Bronchial epithelial cell (primary cell): Measurements from ENCODE around the gene RGS3. TPM values are rescaled to one million over a fixed set of nuclear protein-coding genes. Genes with fewer than 3 reads are reported as not detected.

Experiments
- DNase-seq: peaks from one replicate; pipeline ENCODE4 v3.0.0-alpha.2; 2010; ENCODE audit warnings: low read depth
- FAIRE-seq: peaks from 2 replicates; lab custom pipeline; 2011; peaks lifted over from hg19 to GRCh38; lab: Jason Lieb, UNC
- H3K27me3 ChIP-seq: 2 replicates; pipeline ENCODE4 v1.5.1; 2011; ENCODE audit warnings: low read length; ENCODE audit not compliant: control insufficient read depth, insufficient read depth
- H3K36me3 ChIP-seq: 2 replicates; pipeline ENCODE4 v1.5.1; 2011; ENCODE audit warnings: low read length; ENCODE audit not compliant: control insufficient read depth, insufficient read depth
- H3K4me3 ChIP-seq: 2 replicates; pipeline ENCODE4 v1.5.1; 2011; ENCODE audit warnings: mild to moderate bottlenecking, low read depth, low read length, control low read depth
- CTCF ChIP-seq: IDR thresholded peaks from 2 replicates; pipeline ENCODE4 v1.5.1; 2011; ENCODE audit warnings: mild to moderate bottlenecking, moderate library complexity, low read length, control low read depth, inconsistent platforms; ENCODE audit not compliant: insufficient read depth, severe bottlenecking
- total RNA-seq: library from RNA; depleted of rRNA; stranded (reverse); fragments of >200 nt; gene quantifications from 2 replicates; pipeline ENCODE4 v1.2.1, GENCODE V29; 2014

Gene RGS3
- total RNA-seq, 1 donor from 2014 or later = 22.1 TPM

- no peak for TF ChIP-seq CTCF
Measured at GRCh38 chr9:113524468-113524867, 60.9 kb downstream of the RGS3 start.

DNA sequence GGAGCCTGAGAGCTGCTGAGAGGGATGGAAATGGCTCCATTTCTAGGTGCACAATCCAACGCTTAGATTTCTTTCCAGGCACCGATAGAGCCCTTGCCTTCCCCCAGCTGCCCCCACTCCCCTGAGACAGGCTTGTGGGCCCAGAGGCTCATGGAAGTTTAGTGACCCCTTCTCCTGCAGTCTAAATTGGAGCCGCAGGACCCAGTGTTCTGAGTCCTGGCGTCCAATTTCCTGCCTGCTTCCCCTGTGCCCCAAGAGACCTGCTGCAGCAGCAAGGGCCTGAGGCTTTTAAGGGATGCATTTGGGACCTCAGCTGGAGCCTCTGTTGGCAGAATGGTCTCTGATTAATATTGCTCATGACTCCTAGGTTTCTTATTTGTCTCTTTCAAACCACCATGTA is 61.7 kb downstream of the RGS3 start:
- Histone ChIP-seq H3K27me3 (no peaks in the 10 kb centered on the region), H3K4me3 (no peak overlapping the region), H3K36me3 (no peaks in the 10 kb centered on the region)
- no peak for TF ChIP-seq CTCF
- DNase-seq (no peak), FAIRE-seq (no peak)

More at GRCh38 chr9:113524468-113524867, 60.9 kb downstream of the RGS3 start:
- H3K36me3 ChIP-seq = no peaks in the 10 kb centered on the region
- no peaks in the 10 kb centered on the region for H3K27me3 ChIP-seq
- FAIRE-seq (no peak), DNase-seq (no peak)
- H3K4me3 ChIP-seq = no peak overlapping the region

GRCh38 chr9:113525831-113526230 is 62.3 kb downstream of the RGS3 start:
- no peak for DNase-seq
- FAIRE-seq = no peak
- no peak overlapping the region for H3K4me3 ChIP-seq
- H3K36me3 ChIP-seq = no peaks in the 10 kb centered on the region
- TF ChIP-seq CTCF = no peak
- H3K27me3 ChIP-seq = no peaks in the 10 kb centered on the region

- H3K4me3 ChIP-seq = no peak overlapping the region
- FAIRE-seq (no peak), DNase-seq (no peak)
- TF ChIP-seq CTCF = no peak
- H3K36me3 ChIP-seq = no peaks in the 10 kb centered on the region
- no peaks in the 10 kb centered on the region for H3K27me3 ChIP-seq
Measured at GRCh38 chr9:113526231-113526746, 62.8 kb downstream of the RGS3 start.

GRCh38 chr9:113526841-113527240 is 63.3 kb downstream of the RGS3 start:
- TF ChIP-seq CTCF = no peak
- DNase-seq (no peak), FAIRE-seq (no peak)
- Histone ChIP-seq H3K36me3 (no peaks in the 10 kb centered on the region), H3K4me3 (no peak overlapping the region), H3K27me3 (no peaks in the 10 kb centered on the region)

DNA sequence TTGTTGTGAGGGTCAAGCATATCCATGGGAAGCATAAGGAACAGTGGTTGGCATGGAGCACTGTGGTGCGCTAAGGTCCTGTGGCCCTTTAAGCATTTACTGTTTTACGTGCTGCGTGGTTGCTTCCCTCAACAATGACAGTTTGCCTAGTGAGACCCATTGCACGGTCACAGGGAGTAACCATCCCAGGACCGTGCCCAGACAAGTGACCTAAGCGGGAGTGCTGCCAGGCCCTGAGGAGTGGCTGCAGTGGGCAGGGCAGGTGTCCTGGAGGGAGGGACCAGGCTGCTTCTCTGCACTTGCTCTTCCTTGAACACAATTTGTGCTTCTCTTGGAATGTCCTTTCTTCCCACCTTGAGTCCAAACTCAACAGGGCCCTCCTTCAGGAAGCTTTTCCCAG is 64.6 kb downstream of the RGS3 start:
- Histone ChIP-seq H3K27me3 (no peaks in the 10 kb centered on the region), H3K4me3 (no peak overlapping the region), H3K36me3 (no peaks in the 10 kb centered on the region)
- no peak for TF ChIP-seq CTCF
- FAIRE-seq = no peak
- DNase-seq = peak; percentile 9
